ENCODE results near the gene RERE. TPM values are rescaled to one million over a fixed set of nuclear protein-coding genes. Genes with fewer than 3 reads are reported as not detected.

Gene RERE
- total and polyA plus RNA-seq, 2 experiments from 2014 or later: 39.8 to 62.8 TPM

- Histone ChIP-seq H4K20me1 (ENCODE audit: insufficient read depth, poor library complexity, severe bottlenecking) (peaks cover 30% of the 10 kb centered on the region), H3K36me3 (replicated peaks; ENCODE audit: insufficient read depth, low read depth) (no peaks in the 10 kb centered on the region), H3K4me1 (ENCODE audit: insufficient read depth) (peaks cover 36% of the 10 kb centered on the region), H3K9me3 (ENCODE audit: low read depth) (no peaks in the 10 kb centered on the region), H3K27ac (no peak overlapping the region), H3K79me2 (peaks cover 100% of the 10 kb centered on the region), H3K27me3 (no peaks in the 10 kb centered on the region), H2AFZ (no peak overlapping the region), H3K9me2 (replicated peaks; ENCODE audit: insufficient read depth) (no peaks in the 10 kb centered on the region), H3K4me2 (no peak overlapping the region), H3K4me3 (no peak overlapping the region)
- TF ChIP-seq EZH2 (IDR thresholded peaks at IDR 0.05; ENCODE audit: borderline replicate concordance) (no peak), EZH2phosphoT487 (IDR thresholded peaks at IDR 0.05; ENCODE audit: low read depth, severe bottlenecking, unreplicated experiment) (no peak), CTCF (IDR thresholded peaks at IDR 0.05; ENCODE audit: poor library complexity) (no peak)
- 87% methylated on average over 4 of the region's 4 CpGs for WGBS (ENCODE audit: low lambda C conversion rate, missing lambda C conversion rate)
- no peak for DNase-seq (ENCODE audit: low spot score)
Observed at GRCh38 chr1:8682573-8682972, 134.9 kb downstream of the RERE start.

GRCh38 chr1:8681911-8682310 lies 135.5 kb downstream of the RERE start:
- Histone ChIP-seq H3K4me1 (ENCODE audit: insufficient read depth) (peaks cover 31% of the 10 kb centered on the region), H3K9me3 (ENCODE audit: low read depth) (no peaks in the 10 kb centered on the region), H2AFZ (no peak overlapping the region), H3K9me2 (replicated peaks; ENCODE audit: insufficient read depth) (no peaks in the 10 kb centered on the region), H3K4me3 (no peak overlapping the region), H3K27me3 (no peaks in the 10 kb centered on the region), H4K20me1 (ENCODE audit: insufficient read depth, poor library complexity, severe bottlenecking) (peaks cover 24% of the 10 kb centered on the region), H3K79me2 (peaks cover 100% of the 10 kb centered on the region), H3K4me2 (no peak overlapping the region), H3K36me3 (replicated peaks; ENCODE audit: insufficient read depth, low read depth) (no peaks in the 10 kb centered on the region), H3K27ac (no peak overlapping the region)
- TF ChIP-seq EZH2phosphoT487 (IDR thresholded peaks at IDR 0.05; ENCODE audit: low read depth, severe bottlenecking, unreplicated experiment): no peak
- TF ChIP-seq CTCF (IDR thresholded peaks at IDR 0.05; ENCODE audit: poor library complexity): no peak
- TF ChIP-seq EZH2 (IDR thresholded peaks at IDR 0.05; ENCODE audit: borderline replicate concordance): no peak
- 77% methylated on average over 1 of the region's 1 CpG for WGBS (ENCODE audit: low lambda C conversion rate, missing lambda C conversion rate)
- DNase-seq (ENCODE audit: low spot score): no peak

GRCh38 chr1:8680664-8681650 lies 136.5 kb downstream of the RERE start:
- Histone ChIP-seq H3K9me3 (ENCODE audit: low read depth) (no peaks in the 10 kb centered on the region), H3K9me2 (replicated peaks; ENCODE audit: insufficient read depth) (no peaks in the 10 kb centered on the region), H2AFZ (no peak overlapping the region), H3K79me2 (peaks cover 100% of the 10 kb centered on the region), H3K4me2 (peak overlapping the region; percentile 78), H3K4me1 (ENCODE audit: insufficient read depth) (peaks cover 27% of the 10 kb centered on the region), H3K27ac (peak overlapping the region; percentile 64), H3K36me3 (replicated peaks; ENCODE audit: insufficient read depth, low read depth) (no peaks in the 10 kb centered on the region), H3K4me3 (peak overlapping the region; percentile 31), H4K20me1 (ENCODE audit: insufficient read depth, poor library complexity, severe bottlenecking) (peaks cover 20% of the 10 kb centered on the region), H3K27me3 (no peaks in the 10 kb centered on the region)
- WGBS (ENCODE audit: low lambda C conversion rate, missing lambda C conversion rate): 51% methylated on average over 14 of the region's 14 CpGs
- DNase-seq (ENCODE audit: low spot score): no peak
- no peak for TF ChIP-seq EZH2 (IDR thresholded peaks at IDR 0.05; ENCODE audit: borderline replicate concordance)
- TF ChIP-seq CTCF (IDR thresholded peaks at IDR 0.05; ENCODE audit: poor library complexity): no peak
- no peak for TF ChIP-seq EZH2phosphoT487 (IDR thresholded peaks at IDR 0.05; ENCODE audit: low read depth, severe bottlenecking, unreplicated experiment)

Data from hepatocyte (in vitro differentiated cells).